Urinary bladder (tissue), 4 donors: ENCODE data around the gene LRRC3B. TPM values are rescaled to one million over a fixed set of nuclear protein-coding genes. Genes with fewer than 3 reads are reported as not detected.
A peak's percentile ranks its signal among the peaks of the same experiment; 100 is the strongest.
"Not testable (repeated sequence)": the region's sequence is repeated elsewhere in the genome, so short reads cannot be mapped to it uniquely, and the experiment has no call there.

Source experiments
- DNase-seq: peaks from one replicate; pipeline ENCODE4 v3.0.0-alpha.2; 2015; ENCODE audit errors: extremely low spot score
- H3K27ac ChIP-seq: one replicate; pipeline ENCODE4 v1.5.1; 2013; ENCODE audit warnings: low read depth, mild to moderate bottlenecking, moderate library complexity
- H3K36me3 ChIP-seq: one replicate; pipeline ENCODE4 v1.6.1; 2013; ENCODE audit warnings: mild to moderate bottlenecking, moderate library complexity; ENCODE audit not compliant: insufficient read depth
- H3K4me1 ChIP-seq: one replicate; pipeline ENCODE4 v1.6.1; 2013; ENCODE audit warnings: mild to moderate bottlenecking, moderate library complexity; ENCODE audit not compliant: insufficient read depth
- H3K4me3 ChIP-seq: one replicate; pipeline ENCODE4 v1.5.1; 2013; ENCODE audit warnings: low read depth, low read length
- WGBS: extraction: QIAGEN DNeasy Blood & Tissue Kit; methylation state at CpG from one replicate; pipeline ENCODE4 v1.1.7; 2013; 5-methylcytosine and 5-hydroxymethylcytosine counted together
- polyA plus RNA-seq: library from polyadenylated mRNA; stranded (reverse); fragments of 200-250 nt; gene quantifications from one replicate; pipeline ENCODE4 v1.2.3, GENCODE V29; 2013
- total RNA-seq: library from RNA; depleted of rRNA; stranded (reverse); fragments of >200 nt; gene quantifications from one replicate; pipeline ENCODE4 v1.2.3, GENCODE V29; 2014
- donor health status: healthy with polysubstance abuse.
- donor health status: healthy.

The LRRC3B gene
- total RNA-seq: 7.1 TPM
- 5.8 TPM for polyA plus RNA-seq

- Histone ChIP-seq H3K4me3 (peak within 1 kb of the TSS; percentile 69), H3K36me3 (no peaks in the 10 kb centered on the region), H3K4me1 (no peaks in the 10 kb centered on the region), H3K27ac (no peak within 1 kb of the TSS)
- WGBS: under 1% methylated on average over 72 of the region's 72 CpGs
- no peak for DNase-seq
Observed at GRCh38 chr3:26622621-26623418, at the start of gene LRRC3B. LRRC3B (plus strand) TSS chr3:26622772; CDS start chr3:26709673, 86,901 bp downstream.

- no peak overlapping the region for H3K4me3 ChIP-seq
- H3K4me1 ChIP-seq: no peaks in the 10 kb centered on the region
- no peak overlapping the region for H3K27ac ChIP-seq
- no peak for DNase-seq
- no peaks in the 10 kb centered on the region for H3K36me3 ChIP-seq
Observed at GRCh38 chr3:26574766-26575165, 47.8 kb upstream of the LRRC3B start.

GRCh38 chr3:26579116-26579515, 43.5 kb upstream of the LRRC3B start:
- Histone ChIP-seq H3K4me3 (no peak overlapping the region), H3K4me1 (no peaks in the 10 kb centered on the region)
- WGBS: 68% methylated on average over 1 of the region's 1 CpG

GRCh38 chr3:26587571-26587970, 35.0 kb upstream of the LRRC3B start:
- Histone ChIP-seq H3K4me1 (no peaks in the 10 kb centered on the region), H3K36me3 (no peaks in the 10 kb centered on the region), H3K4me3 (no peak overlapping the region), H3K27ac (no peak overlapping the region)
- DNase-seq: no peak
- WGBS: 91% methylated on average over 4 of the region's 4 CpGs

More at GRCh38 chr3:26579116-26579515, 43.5 kb upstream of the LRRC3B start:
- Histone ChIP-seq H3K36me3 (no peaks in the 10 kb centered on the region), H3K27ac (no peak overlapping the region)
- DNase-seq: no peak

GRCh38 chr3:26588931-26589330, 33.6 kb upstream of the LRRC3B start:
- Histone ChIP-seq H3K36me3 (no peaks in the 10 kb centered on the region), H3K4me1 (no peaks in the 10 kb centered on the region), H3K4me3 (no peak overlapping the region), H3K27ac (no peak overlapping the region)
- no peak for DNase-seq
- WGBS: 88% methylated on average over 2 of the region's 2 CpGs

GRCh38 chr3:26589678-26590077, 32.9 kb upstream of the LRRC3B start:
- Histone ChIP-seq H3K4me3 (no peak overlapping the region), H3K27ac (no peak overlapping the region), H3K36me3 (no peaks in the 10 kb centered on the region), H3K4me1 (no peaks in the 10 kb centered on the region)
- WGBS: 95% methylated on average over 1 of the region's 1 CpG
- no peak for DNase-seq

GRCh38 chr3:26590919-26591484, 31.6 kb upstream of the LRRC3B start:
- WGBS: 93% methylated on average over 5 of the region's 5 CpGs
- Histone ChIP-seq H3K4me3 (no peak overlapping the region), H3K36me3 (no peaks in the 10 kb centered on the region), H3K4me1 (no peaks in the 10 kb centered on the region), H3K27ac (no peak overlapping the region)
- no peak for DNase-seq

GRCh38 chr3:26591926-26592325, 30.6 kb upstream of the LRRC3B start:
- DNase-seq: no peak
- WGBS: 73% methylated on average over 3 of the region's 3 CpGs
- Histone ChIP-seq H3K4me3 (no peak overlapping the region), H3K4me1 (no peaks in the 10 kb centered on the region), H3K27ac (no peak overlapping the region), H3K36me3 (no peaks in the 10 kb centered on the region)

- Histone ChIP-seq H3K4me1 (no peaks in the 10 kb centered on the region), H3K4me3 (no peak overlapping the region), H3K36me3 (no peaks in the 10 kb centered on the region), H3K27ac (no peak overlapping the region)
- 39% methylated on average over 4 of the region's 4 CpGs for WGBS
- DNase-seq: no peak
Observed at GRCh38 chr3:26592451-26592850, 30.1 kb upstream of the LRRC3B start.

GRCh38 chr3:26596335-26596734, 26.2 kb upstream of the LRRC3B start:
- Histone ChIP-seq H3K27ac (no peak overlapping the region), H3K36me3 (no peaks in the 10 kb centered on the region), H3K4me3 (no peak overlapping the region), H3K4me1 (no peaks in the 10 kb centered on the region)
- WGBS: 73% methylated on average over 3 of the region's 3 CpGs
- no peak for DNase-seq

- not testable (repeated sequence) for H3K4me3 ChIP-seq, H3K27ac ChIP-seq, H3K36me3 ChIP-seq, H3K4me1 ChIP-seq, DNase-seq
- 93% methylated on average over 1 of the region's 1 CpG for WGBS
Observed at GRCh38 chr3:26603311-26603710, 19.3 kb upstream of the LRRC3B start.

GRCh38 chr3:26603771-26604170, 18.8 kb upstream of the LRRC3B start:
- WGBS: 49% methylated on average over 3 of the region's 3 CpGs
- H3K4me1 ChIP-seq, DNase-seq, H3K4me3 ChIP-seq, H3K27ac ChIP-seq, H3K36me3 ChIP-seq: not testable (repeated sequence)

GRCh38 chr3:26614006-26614685, 8.4 kb upstream of the LRRC3B start:
- DNase-seq: no peak
- H3K36me3 ChIP-seq: no peaks in the 10 kb centered on the region
- H3K4me1 ChIP-seq: no peaks in the 10 kb centered on the region
- no peak overlapping the region for H3K27ac ChIP-seq
- 41% methylated on average over 8 of the region's 8 CpGs for WGBS
- no peak overlapping the region for H3K4me3 ChIP-seq

- no peak overlapping the region for H3K27ac ChIP-seq
- no peak for DNase-seq
- H3K4me3 ChIP-seq: peak overlapping the region; percentile 69
- H3K36me3 ChIP-seq: no peaks in the 10 kb centered on the region
- H3K4me1 ChIP-seq: no peaks in the 10 kb centered on the region
Observed at GRCh38 chr3:26621176-26621575, 1.4 kb upstream of the LRRC3B start.
